Measurements from ENCODE around the gene STMP1. TPM values are rescaled to one million over a fixed set of nuclear protein-coding genes. Genes with fewer than 3 reads are reported as not detected.

STMP1 gene
- total RNA-seq, 1 donor, result 18.6 TPM

GRCh38 chr7:135650831-135651573 lies 11.3 kb upstream of the STMP1 start:
- TF ChIP-seq, protein P1, sequence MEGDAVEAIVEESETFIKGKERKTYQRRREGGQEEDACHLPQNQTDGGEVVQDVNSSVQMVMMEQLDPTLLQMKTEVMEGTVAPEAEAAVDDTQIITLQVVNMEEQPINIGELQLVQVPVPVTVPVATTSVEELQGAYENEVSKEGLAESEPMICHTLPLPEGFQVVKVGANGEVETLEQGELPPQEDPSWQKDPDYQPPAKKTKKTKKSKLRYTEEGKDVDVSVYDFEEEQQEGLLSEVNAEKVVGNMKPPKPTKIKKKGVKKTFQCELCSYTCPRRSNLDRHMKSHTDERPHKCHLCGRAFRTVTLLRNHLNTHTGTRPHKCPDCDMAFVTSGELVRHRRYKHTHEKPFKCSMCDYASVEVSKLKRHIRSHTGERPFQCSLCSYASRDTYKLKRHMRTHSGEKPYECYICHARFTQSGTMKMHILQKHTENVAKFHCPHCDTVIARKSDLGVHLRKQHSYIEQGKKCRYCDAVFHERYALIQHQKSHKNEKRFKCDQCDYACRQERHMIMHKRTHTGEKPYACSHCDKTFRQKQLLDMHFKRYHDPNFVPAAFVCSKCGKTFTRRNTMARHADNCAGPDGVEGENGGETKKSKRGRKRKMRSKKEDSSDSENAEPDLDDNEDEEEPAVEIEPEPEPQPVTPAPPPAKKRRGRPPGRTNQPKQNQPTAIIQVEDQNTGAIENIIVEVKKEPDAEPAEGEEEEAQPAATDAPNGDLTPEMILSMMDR (IDR thresholded peaks at IDR 0.05; ENCODE audit: insufficient read depth, low read depth, low read length), result no peak
- DNase-seq (ENCODE audit: low read depth), result peak; percentile 70
- no peak overlapping the region for H3K4me3 ChIP-seq (ENCODE audit: low read depth, low read length)

GRCh38 chr7:135653340-135654080 lies 8.8 kb upstream of the STMP1 start:
- H3K4me3 ChIP-seq (ENCODE audit: low read depth, low read length), result no peak overlapping the region
- no peak for DNase-seq (ENCODE audit: low read depth)
- TF ChIP-seq, protein P1 (IDR thresholded peaks at IDR 0.05; ENCODE audit: insufficient read depth, low read depth, low read length), result no peak

- DNase-seq (ENCODE audit: low read depth), result no peak
- no peak overlapping the region for H3K4me3 ChIP-seq (ENCODE audit: low read depth, low read length)
- TF ChIP-seq, protein P1 (IDR thresholded peaks at IDR 0.05; ENCODE audit: insufficient read depth, low read depth, low read length), result no peak
These were observed 3.8 kb upstream of the STMP1 start for GRCh38 chr7:135658564-135658963.

DNA sequence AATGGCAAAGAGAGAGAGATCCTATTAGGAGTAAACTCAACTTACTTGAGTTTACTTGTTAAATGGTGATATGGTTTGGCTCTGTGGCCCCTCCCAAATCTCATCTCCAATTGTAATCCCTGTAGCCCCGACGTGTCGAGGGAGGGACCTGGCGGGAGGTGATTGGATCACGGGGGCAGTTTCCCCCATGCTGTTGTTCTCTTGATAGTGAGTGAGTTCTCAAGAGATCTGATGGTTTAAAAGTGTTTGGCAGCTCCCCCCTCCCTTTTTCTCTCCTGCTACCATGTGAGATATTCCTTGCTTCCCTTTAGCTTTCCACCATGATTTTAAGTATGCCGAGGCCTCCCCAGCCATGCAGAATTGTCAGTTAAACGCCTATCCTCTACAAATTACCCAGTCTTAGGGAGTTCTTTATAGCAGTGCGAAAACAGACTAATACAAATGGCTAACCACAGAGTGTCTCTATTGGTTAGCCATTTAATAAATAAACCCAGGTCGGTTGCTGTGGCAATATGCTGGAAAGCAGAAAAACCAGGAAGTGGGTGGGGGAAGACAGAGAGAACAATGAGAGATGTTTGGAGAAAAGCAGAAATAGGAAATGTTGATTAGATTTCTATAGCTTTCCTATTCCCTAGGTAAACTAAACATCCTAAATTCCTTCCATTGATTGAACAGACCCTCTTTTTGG lies 3.0 kb upstream of the STMP1 start:
- TF ChIP-seq, protein P1 (IDR thresholded peaks at IDR 0.05; ENCODE audit: insufficient read depth, low read depth, low read length), result no peak
- no peak for DNase-seq (ENCODE audit: low read depth)

GRCh38 chr7:135661311-135662122 lies 797 bp upstream of the STMP1 start:
- peak overlapping the region; percentile 86 for H3K4me3 ChIP-seq (ENCODE audit: low read depth, low read length)
- DNase-seq (ENCODE audit: low read depth), result no peak
- TF ChIP-seq, protein P1 (IDR thresholded peaks at IDR 0.05; ENCODE audit: insufficient read depth, low read depth, low read length), result no peak

More for the DNA sequence above, 3.0 kb upstream of the STMP1 start:
- H3K4me3 ChIP-seq (ENCODE audit: low read depth, low read length), result no peak overlapping the region

GRCh38 chr7:135662123-135662372 lies 266 bp upstream of the STMP1 start:
- TF ChIP-seq, protein P1 (IDR thresholded peaks at IDR 0.05; ENCODE audit: insufficient read depth, low read depth, low read length), result no peak
- peak overlapping the region; percentile 86 for H3K4me3 ChIP-seq (ENCODE audit: low read depth, low read length)
- no peak for DNase-seq (ENCODE audit: low read depth)
